Fibroblast of skin of right quadriceps (primary cell): ENCODE data around the gene AQP3.
"Not testable (repeated sequence)": the region's sequence is repeated elsewhere in the genome, so short reads cannot be mapped to it uniquely, and the experiment has no call there.

ENCODE experiments used
- DNase-seq: peaks from one replicate; pipeline ENCODE4 v3.0.0-alpha.2; 2013

The AQP3 gene

GRCh38 chr9:33464045-33464636, 16.7 kb upstream of the AQP3 start:
- DNase-seq: no peak

- DNase-seq: no peak
These were observed 15.8 kb upstream of the AQP3 start for GRCh38 chr9:33463151-33463550.

GRCh38 chr9:33461492-33461891, 14.1 kb upstream of the AQP3 start:
- no peak for DNase-seq

GRCh38 chr9:33460854-33461253, 13.5 kb upstream of the AQP3 start:
- DNase-seq: no peak

GRCh38 chr9:33459115-33459514, 11.7 kb upstream of the AQP3 start:
- no peak for DNase-seq

- no peak for DNase-seq
These were observed 11.1 kb upstream of the AQP3 start for GRCh38 chr9:33458444-33458843.

- no peak for DNase-seq
These were observed 8.6 kb upstream of the AQP3 start for GRCh38 chr9:33455945-33456344.

- not testable (repeated sequence) for DNase-seq
These were observed 8.1 kb upstream of the AQP3 start for GRCh38 chr9:33455456-33455855.

GRCh38 chr9:33454661-33455026, 7.3 kb upstream of the AQP3 start:
- not testable (repeated sequence) for DNase-seq

- no peak for DNase-seq
These were observed 6.7 kb upstream of the AQP3 start for GRCh38 chr9:33453999-33454660.

GRCh38 chr9:33453286-33453860, 6.0 kb upstream of the AQP3 start:
- peak; percentile 31 for DNase-seq

- peak; percentile 84 for DNase-seq
These were observed 5.5 kb upstream of the AQP3 start for GRCh38 chr9:33452828-33453271.

GRCh38 chr9:33450621-33451146, 3.3 kb upstream of the AQP3 start:
- no peak for DNase-seq

GRCh38 chr9:33449715-33450114, 2.3 kb upstream of the AQP3 start:
- DNase-seq: no peak

GRCh38 chr9:33447799-33448553, 583 bp upstream of the AQP3 start:
- DNase-seq: no peak

- DNase-seq: no peak
These were observed 1.0 kb downstream of the AQP3 start for GRCh38 chr9:33446240-33446945.

GRCh38 chr9:33445389-33446239, 1.8 kb downstream of the AQP3 start:
- no peak for DNase-seq

GRCh38 chr9:33443464-33444154, 3.8 kb downstream of the AQP3 start:
- DNase-seq: no peak

GRCh38 chr9:33443047-33443446, 4.3 kb downstream of the AQP3 start:
- no peak for DNase-seq

- no peak for DNase-seq
These were observed 5.3 kb downstream of the AQP3 start for GRCh38 chr9:33442125-33442524.

- no peak for DNase-seq
These were observed 6.8 kb downstream of the AQP3 start for GRCh38 chr9:33440609-33441008.
